Neuron (in vitro differentiated cells): ENCODE results near the gene FRMD7.
"Not testable (repeated sequence)": the region's sequence is repeated elsewhere in the genome, so short reads cannot be mapped to it uniquely, and the experiment has no call there.

Experiments
- H2AFZ ChIP-seq: one replicate; pipeline ENCODE4 v1.6.1; 2013; ENCODE audit warnings: low read depth, mild to moderate bottlenecking, inconsistent platforms, low read length, moderate library complexity
- H3K27me3 ChIP-seq: one replicate; pipeline ENCODE4 v1.6.1; 2013; ENCODE audit warnings: low read length; ENCODE audit not compliant: insufficient read depth
- H3K36me3 ChIP-seq: one replicate; pipeline ENCODE4 v1.6.1; 2013; ENCODE audit warnings: low read length; ENCODE audit not compliant: insufficient read depth
- H3K4me1 ChIP-seq: one replicate; pipeline ENCODE4 v1.6.1; 2013; ENCODE audit warnings: low read length; ENCODE audit not compliant: insufficient read depth
- H3K4me3 ChIP-seq: 2 replicates; pipeline ENCODE4 v1.5.1; 2013; ENCODE audit warnings: mild to moderate bottlenecking, low read length, moderate library complexity
- H3K9me3 ChIP-seq: one replicate; pipeline ENCODE4 v1.6.1; 2013; ENCODE audit warnings: low read length

Gene FRMD7

GRCh38 chrX:132086672-132087071 lies 41.1 kb downstream of the FRMD7 start:
- no peaks in the 10 kb centered on the region for H3K4me1 ChIP-seq
- H3K9me3 ChIP-seq, result no peaks in the 10 kb centered on the region
- peaks cover 23% of the 10 kb centered on the region for H3K27me3 ChIP-seq
- H2AFZ ChIP-seq, result no peak overlapping the region
- H3K36me3 ChIP-seq, result no peaks in the 10 kb centered on the region
- no peak overlapping the region for H3K4me3 ChIP-seq

- peaks cover 23% of the 10 kb centered on the region for H3K27me3 ChIP-seq
- no peaks in the 10 kb centered on the region for H3K9me3 ChIP-seq
- no peak overlapping the region for H3K4me3 ChIP-seq
- no peak overlapping the region for H2AFZ ChIP-seq
- no peaks in the 10 kb centered on the region for H3K4me1 ChIP-seq
- no peaks in the 10 kb centered on the region for H3K36me3 ChIP-seq
These were observed 42.0 kb downstream of the FRMD7 start for GRCh38 chrX:132085786-132086185.

DNA sequence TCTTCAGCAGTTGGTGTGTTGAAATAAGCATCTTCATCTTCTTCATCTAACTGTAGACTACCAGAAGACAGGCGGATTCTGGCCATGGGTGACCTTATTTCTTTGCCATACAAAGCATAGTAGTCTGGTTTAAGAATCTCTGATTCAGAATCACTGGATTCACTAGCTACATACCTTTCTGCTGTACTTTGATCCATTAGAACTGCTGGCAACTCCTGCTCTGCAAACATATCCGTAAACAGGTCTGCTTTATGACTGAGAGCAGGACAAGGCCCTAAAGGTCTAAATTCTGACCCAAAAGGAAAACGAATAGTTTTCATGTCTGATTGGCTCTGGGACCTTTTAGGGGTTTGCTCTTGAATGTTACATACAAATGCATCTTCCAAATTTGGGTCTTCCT lies 49.9 kb downstream of the FRMD7 start:
- Histone ChIP-seq H3K4me1 (no peaks in the 10 kb centered on the region), H3K36me3 (no peaks in the 10 kb centered on the region), H2AFZ (no peak overlapping the region), H3K9me3 (no peaks in the 10 kb centered on the region), H3K4me3 (no peak overlapping the region), H3K27me3 (peaks cover 6% of the 10 kb centered on the region)

DNA sequence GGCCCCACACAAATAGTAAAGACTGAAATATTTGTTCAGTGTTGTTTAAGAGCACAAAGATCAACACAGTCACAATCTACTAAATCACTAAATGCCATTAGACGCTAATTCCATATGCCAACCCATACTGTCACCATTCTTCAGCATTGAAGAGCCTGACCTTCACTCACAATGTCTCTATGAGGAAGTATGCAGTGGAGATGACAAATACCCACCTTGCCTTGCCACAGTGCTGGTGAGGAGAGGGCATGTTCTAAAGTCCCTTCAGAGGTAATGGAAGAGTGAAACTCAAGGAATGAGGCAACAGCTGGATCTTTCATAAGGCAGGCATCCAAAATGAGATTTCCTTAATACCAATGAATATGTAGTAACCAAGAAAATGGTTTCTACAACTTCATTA lies 50.4 kb downstream of the FRMD7 start:
- Histone ChIP-seq H3K9me3 (no peaks in the 10 kb centered on the region), H3K4me1 (no peaks in the 10 kb centered on the region), H2AFZ (no peak overlapping the region), H3K27me3 (peaks cover 6% of the 10 kb centered on the region), H3K36me3 (no peaks in the 10 kb centered on the region), H3K4me3 (no peak overlapping the region)

GRCh38 chrX:132071254-132071653 lies 56.6 kb downstream of the FRMD7 start:
- Histone ChIP-seq H2AFZ (no peak overlapping the region), H3K27me3 (peaks cover 3% of the 10 kb centered on the region), H3K4me3 (no peak overlapping the region), H3K9me3 (no peaks in the 10 kb centered on the region), H3K36me3 (no peaks in the 10 kb centered on the region), H3K4me1 (no peaks in the 10 kb centered on the region)

DNA sequence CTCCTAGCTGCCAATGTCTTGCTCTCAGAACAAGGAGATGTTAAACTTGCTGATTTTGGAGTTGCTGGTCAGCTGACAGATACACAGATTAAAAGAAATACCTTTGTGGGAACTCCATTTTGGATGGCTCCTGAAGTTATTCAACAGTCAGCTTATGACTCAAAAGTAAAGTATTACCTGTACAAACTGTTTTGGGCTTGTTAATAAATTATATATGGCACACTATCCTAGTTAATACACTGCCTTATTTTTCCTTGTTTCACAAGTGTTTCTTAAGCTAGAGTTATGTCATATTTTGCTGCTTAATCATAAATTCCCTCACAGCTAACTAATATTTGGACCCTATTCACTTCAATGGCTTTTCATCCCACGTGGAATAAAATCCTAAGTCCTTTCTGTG lies 59.4 kb downstream of the FRMD7 start:
- Histone ChIP-seq H3K36me3 (no peaks in the 10 kb centered on the region), H3K9me3 (no peaks in the 10 kb centered on the region), H3K27me3 (peaks cover 3% of the 10 kb centered on the region), H2AFZ (no peak overlapping the region), H3K4me1 (no peaks in the 10 kb centered on the region), H3K4me3 (no peak overlapping the region)

GRCh38 chrX:132063862-132064261 lies 64.0 kb downstream of the FRMD7 start:
- no peaks in the 10 kb centered on the region for H3K9me3 ChIP-seq
- no peaks in the 10 kb centered on the region for H3K4me1 ChIP-seq
- no peak overlapping the region for H3K4me3 ChIP-seq
- peaks cover 3% of the 10 kb centered on the region for H3K27me3 ChIP-seq
- H2AFZ ChIP-seq, result no peak overlapping the region
- no peaks in the 10 kb centered on the region for H3K36me3 ChIP-seq

- Histone ChIP-seq H3K4me3 (no peak overlapping the region), H3K27me3 (peaks cover 3% of the 10 kb centered on the region), H3K9me3 (no peaks in the 10 kb centered on the region), H3K36me3 (no peaks in the 10 kb centered on the region), H2AFZ (no peak overlapping the region), H3K4me1 (no peaks in the 10 kb centered on the region)
These were observed 64.5 kb downstream of the FRMD7 start for GRCh38 chrX:132063334-132063733.

GRCh38 chrX:132059973-132060540 lies 67.8 kb downstream of the FRMD7 start:
- Histone ChIP-seq H3K27me3 (peaks cover 4% of the 10 kb centered on the region), H3K36me3 (no peaks in the 10 kb centered on the region), H2AFZ (no peak overlapping the region), H3K9me3 (no peaks in the 10 kb centered on the region), H3K4me3 (no peak overlapping the region), H3K4me1 (no peaks in the 10 kb centered on the region)

- Histone ChIP-seq H3K4me1 (no peaks in the 10 kb centered on the region), H3K4me3 (no peak overlapping the region), H3K27me3 (peaks cover 4% of the 10 kb centered on the region), H2AFZ (no peak overlapping the region), H3K9me3 (no peaks in the 10 kb centered on the region), H3K36me3 (no peaks in the 10 kb centered on the region)
These were observed 68.8 kb downstream of the FRMD7 start for GRCh38 chrX:132058975-132059374.

GRCh38 chrX:132058050-132058449 lies 69.8 kb downstream of the FRMD7 start:
- Histone ChIP-seq H3K36me3 (no peaks in the 10 kb centered on the region), H3K27me3 (peaks cover 4% of the 10 kb centered on the region), H3K4me1 (no peaks in the 10 kb centered on the region), H2AFZ (no peak overlapping the region), H3K9me3 (no peaks in the 10 kb centered on the region), H3K4me3 (no peak overlapping the region)

- H3K4me3 ChIP-seq, H2AFZ ChIP-seq, H3K27me3 ChIP-seq, H3K4me1 ChIP-seq, H3K9me3 ChIP-seq, H3K36me3 ChIP-seq: not testable (repeated sequence)
These were observed 76.0 kb downstream of the FRMD7 start for GRCh38 chrX:132051778-132052177.

- H3K36me3 ChIP-seq, result no peaks in the 10 kb centered on the region
- no peaks in the 10 kb centered on the region for H3K9me3 ChIP-seq
- no peak overlapping the region for H2AFZ ChIP-seq
- H3K4me1 ChIP-seq, result no peaks in the 10 kb centered on the region
- peaks cover 5% of the 10 kb centered on the region for H3K27me3 ChIP-seq
- no peak overlapping the region for H3K4me3 ChIP-seq
These were observed 81.3 kb downstream of the FRMD7 start for GRCh38 chrX:132046533-132046932.

GRCh38 chrX:132045456-132045855 lies 82.4 kb downstream of the FRMD7 start:
- peaks cover 11% of the 10 kb centered on the region for H3K27me3 ChIP-seq

More at GRCh38 chrX:132045456-132045855, 82.4 kb downstream of the FRMD7 start:
- Histone ChIP-seq H2AFZ (no peak overlapping the region), H3K4me1 (no peaks in the 10 kb centered on the region), H3K9me3 (no peaks in the 10 kb centered on the region), H3K36me3 (no peaks in the 10 kb centered on the region), H3K4me3 (no peak overlapping the region)
